NCI-H2171 (cell line): ENCODE results near the gene SLC44A4.
"Not testable (repeated sequence)": the region's sequence is repeated elsewhere in the genome, so short reads cannot be mapped to it uniquely, and the experiment has no call there.

ENCODE experiments used
- DNase-seq: peaks from one replicate; lab custom pipeline; 2025; lab: John Stamatoyannopoulos, UW

Gene SLC44A4

GRCh38 chr6:31878726-31879125, at the start of gene SLC44A4:
Gene SLC44A4 (minus strand): TSS chr6:31878997. CDS start chr6:31878980, 17 bp downstream.
- DNase-seq = no peak

GRCh38 chr6:31928672-31928939, 49.8 kb upstream of the SLC44A4 start:
- DNase-seq = no peak

- DNase-seq = no peak
Measured at GRCh38 chr6:31927863-31928671, 49.3 kb upstream of the SLC44A4 start.

GRCh38 chr6:31927242-31927862, 48.6 kb upstream of the SLC44A4 start, which contains the start of gene C2:
Gene C2 (plus strand): TSS chr6:31927717. CDS start chr6:31927753, 36 bp downstream.
- no peak for DNase-seq

GRCh38 chr6:31922942-31923341, 44.1 kb upstream of the SLC44A4 start:
- no peak for DNase-seq

GRCh38 chr6:31920811-31921210, 42.0 kb upstream of the SLC44A4 start:
- no peak for DNase-seq

GRCh38 chr6:31919624-31920303, 41.0 kb upstream of the SLC44A4 start:
- no peak for DNase-seq

- DNase-seq = no peak
Measured at GRCh38 chr6:31918069-31918720, 39.4 kb upstream of the SLC44A4 start.

- DNase-seq = no peak
Measured at GRCh38 chr6:31915756-31916155, 37.0 kb upstream of the SLC44A4 start.

GRCh38 chr6:31915351-31915750, 36.6 kb upstream of the SLC44A4 start:
- DNase-seq = no peak

- DNase-seq = no peak
Measured at GRCh38 chr6:31911826-31912585, 33.2 kb upstream of the SLC44A4 start.

GRCh38 chr6:31909298-31909697, 30.5 kb upstream of the SLC44A4 start:
- DNase-seq = not testable (repeated sequence)

GRCh38 chr6:31908791-31909190, 30.0 kb upstream of the SLC44A4 start:
- DNase-seq = no peak

- not testable (repeated sequence) for DNase-seq
Measured at GRCh38 chr6:31908255-31908654, 29.5 kb upstream of the SLC44A4 start.

GRCh38 chr6:31907158-31907813, 28.5 kb upstream of the SLC44A4 start:
- DNase-seq = peak; percentile 51

GRCh38 chr6:31906727-31907126, 27.9 kb upstream of the SLC44A4 start:
- DNase-seq = not testable (repeated sequence)

GRCh38 chr6:31906122-31906521, 27.3 kb upstream of the SLC44A4 start:
- no peak for DNase-seq

- no peak for DNase-seq
Measured at GRCh38 chr6:31905041-31905440, 26.2 kb upstream of the SLC44A4 start.

- DNase-seq = no peak
Measured at GRCh38 chr6:31903957-31904356, 25.2 kb upstream of the SLC44A4 start.

GRCh38 chr6:31901953-31902643, 23.3 kb upstream of the SLC44A4 start, which contains the start of gene ZBTB12:
Gene ZBTB12 (minus strand): TSS chr6:31902086. CDS start chr6:31901305, 781 bp downstream.
- peak; percentile 98 for DNase-seq
